ENCODE results near the gene ARHGEF28. TPM values are rescaled to one million over a fixed set of nuclear protein-coding genes. Genes with fewer than 3 reads are reported as not detected.

ARHGEF28 gene
- total RNA-seq, 1 experiment from 2014 or later = 6.1 TPM

DNA sequence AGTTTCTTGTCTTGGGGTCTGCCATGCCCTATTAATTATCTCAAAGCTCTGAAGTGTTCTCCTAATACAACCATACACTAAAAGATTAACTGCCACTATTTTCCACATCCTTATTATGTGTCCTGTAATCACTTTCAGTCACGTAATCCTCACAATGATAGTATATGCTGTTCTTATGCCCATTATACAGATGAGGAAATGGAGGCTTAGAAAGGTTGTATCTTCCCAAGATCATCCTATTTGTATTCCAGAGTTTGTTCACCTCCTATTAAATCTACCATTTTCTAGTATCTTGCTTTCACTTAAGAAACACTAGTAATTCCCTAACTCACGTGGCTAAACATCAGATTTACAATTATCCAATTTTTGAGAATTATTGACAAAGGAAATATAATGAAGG is 2.9 kb upstream of the ARHGEF28 start:
- intact Hi-C loops (cut with micrococcal nuclease) = no loop called here
- CTCF ChIA-PET = no interaction called here

More for the DNA sequence above, 2.9 kb upstream of the ARHGEF28 start:
- H3K4me1 ChIP-seq (ENCODE audit: control insufficient read depth in 1 of 2, insufficient read depth in 2 of 2, low read length in 2 of 2) = peaks cover 6 to 23% of the 10 kb centered on the region in 2 experiments; a peak in 3 of 4 replicates
- H3K79me2 ChIP-seq (ENCODE audit: insufficient read depth, low read length) = no peaks in the 10 kb centered on the region
- no TSS peak for BruUV-seq (replicated peaks)
- no peak overlapping the region for H3K9ac ChIP-seq (ENCODE audit: low read length)
- H3K9me2 ChIP-seq (ENCODE audit: insufficient read depth) = no peaks in the 10 kb centered on the region
- H3K4me3 ChIP-seq (replicated peaks in 1 of 2; ENCODE audit: low read depth in 1 of 2, low read length in 2 of 2) = no peak overlapping the region
- no peak overlapping the region for H2AFZ ChIP-seq (ENCODE audit: low read depth, low read length, poor library complexity, severe bottlenecking)
- no peaks in the 10 kb centered on the region for H3K9me3 ChIP-seq (ENCODE audit: control insufficient read depth in 1 of 2, insufficient read depth in 1 of 2, low read depth in 1 of 2, low read length in 2 of 2)
- DNase-seq (ENCODE audit: low read depth, low spot score) = no peak
- POLR2A ChIA-PET = no interaction called here
- H3K36me3 ChIP-seq (ENCODE audit: control insufficient read depth in 1 of 2, insufficient read depth in 2 of 2, low read length in 2 of 2) = no peaks in the 10 kb centered on the region
- H3K27me3 ChIP-seq (ENCODE audit: insufficient read depth, low read length) = no peaks in the 10 kb centered on the region
- no peak overlapping the region for H3K27ac ChIP-seq (ENCODE audit: low read depth, low read length)
- RAD21 ChIA-PET (ENCODE audit: low non-redundant PET in 1 of 2, low total read pairs in 2 of 2, uncharacterized antibody in 2 of 2, unreplicated experiment in 2 of 2) = no interaction called here
- TF ChIP-seq EZH2phosphoT487 (IDR thresholded peaks at IDR 0.05; ENCODE audit: borderline replicate concordance) (no peak), ZFX (IDR thresholded peaks at IDR 0.05) (no peak), JUND (IDR thresholded peaks at IDR 0.05) (no peak), POLR2A (IDR thresholded peaks at IDR 0.05; ENCODE audit: borderline replicate concordance, extremely low read depth, insufficient read depth, insufficient read length) (no peak), SP1 (IDR thresholded peaks at IDR 0.05; ENCODE audit: low read depth) (no peak), FOSL1 (IDR thresholded peaks at IDR 0.05; ENCODE audit: low read depth) (no peak), CEBPB (IDR thresholded peaks at IDR 0.05; ENCODE audit: low read depth) (no peak), ZNF274 (IDR thresholded peaks at IDR 0.05; ENCODE audit: low read depth, low read length) (no peak), CBX3 (IDR thresholded peaks at IDR 0.05; ENCODE audit: low read depth) (no peak), EGR1 (IDR thresholded peaks at IDR 0.05; ENCODE audit: low read depth) (no peak)
- TF ChIP-seq, protein P1, sequence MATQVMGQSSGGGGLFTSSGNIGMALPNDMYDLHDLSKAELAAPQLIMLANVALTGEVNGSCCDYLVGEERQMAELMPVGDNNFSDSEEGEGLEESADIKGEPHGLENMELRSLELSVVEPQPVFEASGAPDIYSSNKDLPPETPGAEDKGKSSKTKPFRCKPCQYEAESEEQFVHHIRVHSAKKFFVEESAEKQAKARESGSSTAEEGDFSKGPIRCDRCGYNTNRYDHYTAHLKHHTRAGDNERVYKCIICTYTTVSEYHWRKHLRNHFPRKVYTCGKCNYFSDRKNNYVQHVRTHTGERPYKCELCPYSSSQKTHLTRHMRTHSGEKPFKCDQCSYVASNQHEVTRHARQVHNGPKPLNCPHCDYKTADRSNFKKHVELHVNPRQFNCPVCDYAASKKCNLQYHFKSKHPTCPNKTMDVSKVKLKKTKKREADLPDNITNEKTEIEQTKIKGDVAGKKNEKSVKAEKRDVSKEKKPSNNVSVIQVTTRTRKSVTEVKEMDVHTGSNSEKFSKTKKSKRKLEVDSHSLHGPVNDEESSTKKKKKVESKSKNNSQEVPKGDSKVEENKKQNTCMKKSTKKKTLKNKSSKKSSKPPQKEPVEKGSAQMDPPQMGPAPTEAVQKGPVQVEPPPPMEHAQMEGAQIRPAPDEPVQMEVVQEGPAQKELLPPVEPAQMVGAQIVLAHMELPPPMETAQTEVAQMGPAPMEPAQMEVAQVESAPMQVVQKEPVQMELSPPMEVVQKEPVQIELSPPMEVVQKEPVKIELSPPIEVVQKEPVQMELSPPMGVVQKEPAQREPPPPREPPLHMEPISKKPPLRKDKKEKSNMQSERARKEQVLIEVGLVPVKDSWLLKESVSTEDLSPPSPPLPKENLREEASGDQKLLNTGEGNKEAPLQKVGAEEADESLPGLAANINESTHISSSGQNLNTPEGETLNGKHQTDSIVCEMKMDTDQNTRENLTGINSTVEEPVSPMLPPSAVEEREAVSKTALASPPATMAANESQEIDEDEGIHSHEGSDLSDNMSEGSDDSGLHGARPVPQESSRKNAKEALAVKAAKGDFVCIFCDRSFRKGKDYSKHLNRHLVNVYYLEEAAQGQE (IDR thresholded peaks at IDR 0.05; ENCODE audit: low read depth) = no peak
- TF ChIP-seq, protein P2, sequence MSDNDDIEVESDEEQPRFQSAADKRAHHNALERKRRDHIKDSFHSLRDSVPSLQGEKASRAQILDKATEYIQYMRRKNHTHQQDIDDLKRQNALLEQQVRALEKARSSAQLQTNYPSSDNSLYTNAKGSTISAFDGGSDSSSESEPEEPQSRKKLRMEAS (IDR thresholded peaks at IDR 0.05) = no peak
- H4K20me1 ChIP-seq (ENCODE audit: insufficient read depth) = no peaks in the 10 kb centered on the region
- no peak for ATAC-seq
- no peak overlapping the region for H3K4me2 ChIP-seq (ENCODE audit: low read length)
